ENCODE measurements around the gene CD27.
"Not testable (repeated sequence)": the region's sequence is repeated elsewhere in the genome, so short reads cannot be mapped to it uniquely, and the experiment has no call there.

The CD27 gene

DNA sequence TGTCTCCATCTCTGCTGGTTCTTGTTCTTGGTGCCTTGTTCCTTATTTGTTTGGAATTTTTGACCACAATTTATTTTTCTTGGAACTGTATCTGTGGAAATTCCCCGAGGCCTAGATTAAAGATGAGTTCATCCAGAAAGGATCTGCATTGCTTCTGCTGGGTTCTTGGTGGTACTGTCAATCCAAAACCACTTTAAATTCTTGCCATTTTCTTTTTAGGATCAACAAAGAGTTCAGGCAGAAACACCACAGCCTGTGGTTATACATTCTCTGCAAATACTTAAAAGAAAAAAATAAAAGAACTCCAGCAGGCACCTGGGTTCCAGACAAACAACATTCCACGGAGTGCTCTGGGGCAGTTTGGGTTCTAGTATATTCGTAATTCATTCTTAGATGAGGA lies 31.7 kb downstream of the CD27 start:
- Histone ChIP-seq H3K27me3 (ENCODE audit: low read depth, low read length) (0 out of 2 replicates have a peak, but pooled peaks cover 5% of the 10 kb centered on the region), H4K20me1 (ENCODE audit: insufficient read depth, low read length) (no peaks in the 10 kb centered on the region), H2AFZ (ENCODE audit: low read depth, low read length) (no peak overlapping the region), H3K79me2 (ENCODE audit: low read length) (no peaks in the 10 kb centered on the region), H3K4me1 (ENCODE audit: low read length) (no peaks in the 10 kb centered on the region), H3K4me3 (ENCODE audit: low read length) (no peak overlapping the region), H3K9me3 (ENCODE audit: insufficient read depth, low read length) (no peaks in the 10 kb centered on the region), H3K36me3 (replicated peaks; ENCODE audit: low read depth, low read length) (no peaks in the 10 kb centered on the region), H3K27ac (ENCODE audit: low read length) (no peak overlapping the region), H3K9ac (ENCODE audit: low read length) (no peak overlapping the region), H3K4me2 (ENCODE audit: low read length) (no peak overlapping the region)
- no peak for TF ChIP-seq EZH2phosphoT487 (IDR thresholded peaks at IDR 0.05; ENCODE audit: low read depth)
- TF ChIP-seq, protein P1, sequence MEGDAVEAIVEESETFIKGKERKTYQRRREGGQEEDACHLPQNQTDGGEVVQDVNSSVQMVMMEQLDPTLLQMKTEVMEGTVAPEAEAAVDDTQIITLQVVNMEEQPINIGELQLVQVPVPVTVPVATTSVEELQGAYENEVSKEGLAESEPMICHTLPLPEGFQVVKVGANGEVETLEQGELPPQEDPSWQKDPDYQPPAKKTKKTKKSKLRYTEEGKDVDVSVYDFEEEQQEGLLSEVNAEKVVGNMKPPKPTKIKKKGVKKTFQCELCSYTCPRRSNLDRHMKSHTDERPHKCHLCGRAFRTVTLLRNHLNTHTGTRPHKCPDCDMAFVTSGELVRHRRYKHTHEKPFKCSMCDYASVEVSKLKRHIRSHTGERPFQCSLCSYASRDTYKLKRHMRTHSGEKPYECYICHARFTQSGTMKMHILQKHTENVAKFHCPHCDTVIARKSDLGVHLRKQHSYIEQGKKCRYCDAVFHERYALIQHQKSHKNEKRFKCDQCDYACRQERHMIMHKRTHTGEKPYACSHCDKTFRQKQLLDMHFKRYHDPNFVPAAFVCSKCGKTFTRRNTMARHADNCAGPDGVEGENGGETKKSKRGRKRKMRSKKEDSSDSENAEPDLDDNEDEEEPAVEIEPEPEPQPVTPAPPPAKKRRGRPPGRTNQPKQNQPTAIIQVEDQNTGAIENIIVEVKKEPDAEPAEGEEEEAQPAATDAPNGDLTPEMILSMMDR (IDR thresholded peaks at IDR 0.05; ENCODE audit: low read depth, low read length) = no peak

DNA sequence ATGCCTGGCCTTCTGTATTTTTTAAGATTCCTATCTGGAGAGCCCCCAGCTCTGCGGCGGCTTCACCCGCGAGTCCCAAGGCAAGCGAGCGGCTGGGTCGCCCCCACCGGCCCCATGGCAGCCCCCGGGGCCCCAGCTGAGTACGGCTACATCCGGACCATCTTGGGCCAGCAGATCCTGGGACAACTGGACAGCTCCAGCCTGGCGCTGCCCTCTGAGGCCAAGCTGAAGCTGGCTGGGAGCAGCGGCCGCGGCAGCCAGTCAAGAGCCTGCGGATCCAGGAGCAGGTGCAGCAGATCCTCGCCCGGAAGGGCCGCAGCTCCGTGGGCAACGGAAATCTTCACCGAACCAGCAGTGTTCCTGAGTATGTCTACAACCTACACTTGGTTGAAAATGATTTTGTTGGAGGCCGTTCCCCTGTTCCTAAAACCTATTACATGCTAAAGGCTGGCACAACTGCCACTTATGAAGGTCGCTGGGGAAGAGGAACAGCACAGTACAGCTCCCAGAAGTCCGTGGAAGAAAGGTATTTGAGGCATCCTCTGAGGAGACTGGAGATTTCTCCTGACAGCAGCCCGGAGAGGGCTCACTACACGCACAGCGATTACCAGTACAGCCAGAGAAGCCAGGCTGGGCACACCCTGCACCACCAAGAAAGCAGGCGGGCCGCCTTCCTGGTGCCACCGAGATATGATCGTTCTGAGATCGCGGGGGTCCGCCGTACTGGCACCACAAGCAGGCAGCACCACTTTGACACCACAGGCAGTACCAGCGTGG lies 33.0 kb downstream of the CD27 start:
- H3K4me3 ChIP-seq (ENCODE audit: low read length); H4K20me1 ChIP-seq (ENCODE audit: insufficient read depth, low read length); H3K4me1 ChIP-seq (ENCODE audit: low read length); H3K9ac ChIP-seq (ENCODE audit: low read length); H3K27ac ChIP-seq (ENCODE audit: low read length); H3K36me3 ChIP-seq (replicated peaks; ENCODE audit: low read depth, low read length); H2AFZ ChIP-seq (ENCODE audit: low read depth, low read length); H3K4me2 ChIP-seq (ENCODE audit: low read length); H3K79me2 ChIP-seq (ENCODE audit: low read length); H3K9me3 ChIP-seq (ENCODE audit: insufficient read depth, low read length); H3K27me3 ChIP-seq (ENCODE audit: low read depth, low read length): not testable (repeated sequence)

DNA sequence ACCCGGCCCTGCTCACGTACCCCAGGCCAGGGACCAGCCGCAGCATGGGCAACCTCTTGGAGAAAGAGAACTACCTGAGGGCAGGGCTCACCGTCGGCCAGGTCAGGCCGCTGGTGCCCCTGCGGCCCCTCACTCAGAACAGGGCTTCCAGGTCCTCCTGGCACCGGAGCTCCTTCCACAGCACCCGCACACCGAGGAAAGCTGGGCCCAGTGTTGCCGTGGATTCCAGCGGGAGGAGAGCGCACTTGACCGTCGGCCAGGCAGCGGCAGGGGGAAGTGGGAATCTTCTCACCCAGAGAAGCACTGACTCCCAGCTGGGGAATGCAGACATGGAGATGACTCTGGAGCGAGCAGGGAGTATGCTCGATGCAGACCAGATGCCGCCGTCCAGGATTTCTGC lies 33.7 kb downstream of the CD27 start:
- H3K79me2 ChIP-seq (ENCODE audit: low read length) = no peaks in the 10 kb centered on the region
- H4K20me1 ChIP-seq (ENCODE audit: insufficient read depth, low read length) = no peaks in the 10 kb centered on the region
- H3K27ac ChIP-seq (ENCODE audit: low read length) = no peak overlapping the region
- H3K4me2 ChIP-seq (ENCODE audit: low read length) = no peak overlapping the region
- no peaks in the 10 kb centered on the region for H3K36me3 ChIP-seq (replicated peaks; ENCODE audit: low read depth, low read length)
- 0 out of 2 replicates have a peak, but pooled peaks cover 2% of the 10 kb centered on the region for H3K27me3 ChIP-seq (ENCODE audit: low read depth, low read length)
- no peak overlapping the region for H2AFZ ChIP-seq (ENCODE audit: low read depth, low read length)
- no peak for TF ChIP-seq EZH2phosphoT487 (IDR thresholded peaks at IDR 0.05; ENCODE audit: low read depth)
- TF ChIP-seq, protein P1 (IDR thresholded peaks at IDR 0.05; ENCODE audit: low read depth, low read length) = no peak
- H3K9ac ChIP-seq (ENCODE audit: low read length) = no peak overlapping the region
- H3K4me3 ChIP-seq (ENCODE audit: low read length) = no peak overlapping the region
- H3K9me3 ChIP-seq (ENCODE audit: insufficient read depth, low read length) = no peaks in the 10 kb centered on the region
- H3K4me1 ChIP-seq (ENCODE audit: low read length) = no peaks in the 10 kb centered on the region

DNA sequence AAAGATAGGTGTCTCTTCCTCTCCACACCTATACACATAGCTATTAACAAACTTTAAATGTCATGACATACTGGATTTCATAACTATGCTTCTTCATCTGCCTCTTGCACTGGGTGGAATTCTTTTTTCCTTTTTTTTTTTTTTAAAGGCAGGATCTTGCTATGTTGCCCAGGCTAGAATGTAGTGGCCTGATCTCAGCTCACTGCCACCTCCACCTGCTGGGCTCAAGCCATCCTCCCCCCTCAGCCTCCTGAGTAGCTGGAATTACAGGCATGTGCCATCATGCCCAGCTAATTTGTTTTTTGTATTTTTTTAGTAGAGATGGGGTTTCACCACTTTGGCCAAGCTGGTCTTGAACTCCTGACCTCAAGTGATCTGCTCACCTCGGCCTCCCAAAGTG lies 43.5 kb downstream of the CD27 start:
- Histone ChIP-seq H2AFZ (ENCODE audit: low read depth, low read length) (no peak overlapping the region), H3K4me2 (ENCODE audit: low read length) (no peak overlapping the region), H3K27ac (ENCODE audit: low read length) (no peak overlapping the region), H3K9ac (ENCODE audit: low read length) (no peak overlapping the region), H3K4me3 (ENCODE audit: low read length) (no peak overlapping the region), H3K4me1 (ENCODE audit: low read length) (peaks cover 7% of the 10 kb centered on the region), H3K36me3 (replicated peaks; ENCODE audit: low read depth, low read length) (peaks cover 9% of the 10 kb centered on the region), H3K27me3 (ENCODE audit: low read depth, low read length) (no peaks in the 10 kb centered on the region), H4K20me1 (ENCODE audit: insufficient read depth, low read length) (no peaks in the 10 kb centered on the region), H3K9me3 (ENCODE audit: insufficient read depth, low read length) (no peaks in the 10 kb centered on the region), H3K79me2 (ENCODE audit: low read length) (peaks cover 13% of the 10 kb centered on the region)
- TF ChIP-seq, protein P1 (IDR thresholded peaks at IDR 0.05; ENCODE audit: low read depth, low read length) = no peak
- no peak for TF ChIP-seq EZH2phosphoT487 (IDR thresholded peaks at IDR 0.05; ENCODE audit: low read depth)
